Measurements from ENCODE around the gene S100Z.

The S100Z gene

DNA sequence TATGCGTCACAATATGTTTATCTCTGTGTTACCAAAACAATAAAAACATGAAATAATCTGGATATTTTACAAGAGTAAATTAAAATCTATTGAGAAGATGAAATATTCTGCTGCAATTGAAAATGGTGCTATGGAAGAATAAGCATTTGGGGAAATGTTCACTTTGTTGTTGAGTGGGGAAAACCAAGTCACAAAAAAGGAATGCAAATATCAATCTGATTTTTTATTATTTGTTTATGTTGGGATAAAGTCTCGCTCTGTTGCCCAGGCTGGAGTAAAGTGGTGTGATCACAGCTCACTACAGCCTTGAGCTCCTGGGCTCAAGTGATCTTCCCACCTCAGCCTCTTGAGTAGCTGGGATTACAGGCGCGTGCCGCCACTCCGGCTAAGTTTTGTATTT, 39.6 kb upstream of the S100Z start:
- Histone ChIP-seq H3K36me3 (ENCODE audit: control insufficient read depth in 2 of 2, insufficient read depth in 1 of 2, low read length in 2 of 2) (no peaks in the 10 kb centered on the region), H3K9me3 (ENCODE audit: control insufficient read depth, insufficient read depth, low read depth, low read length) (no peaks in the 10 kb centered on the region), H3K4me3 (ENCODE audit: low read depth, low read length) (no peak overlapping the region), H3K4me1 (ENCODE audit: control insufficient read depth, insufficient read depth, low read length) (peaks cover 4% of the 10 kb centered on the region), H3K27ac (ENCODE audit: extremely low read depth, low read depth, low read length) (no peak overlapping the region)
- ChIA-PET POLR2A (no interaction called here), CTCF (interaction anchor here (0.7 kb wide), 1 partner anchor 9 kb away, joined by 3 read pairs; no protein-coding TSS in a partner anchor)
- TF ChIP-seq PRDM1 (tag by site-specific recombination; IDR thresholded peaks at IDR 0.05) (no peak), ZNF623 (tag by site-specific recombination; IDR thresholded peaks at IDR 0.05) (no peak), ZNF571 (tag by site-specific recombination; IDR thresholded peaks at IDR 0.05) (no peak), ZSCAN16 (tag by site-specific recombination; IDR thresholded peaks at IDR 0.05) (no peak), ZXDB (tag by site-specific recombination; IDR thresholded peaks at IDR 0.05) (no peak), ZNF76 (tag by site-specific recombination; IDR thresholded peaks at IDR 0.05; ENCODE audit: borderline replicate concordance, low read depth) (no peak)
- TF ChIP-seq, protein P1, sequence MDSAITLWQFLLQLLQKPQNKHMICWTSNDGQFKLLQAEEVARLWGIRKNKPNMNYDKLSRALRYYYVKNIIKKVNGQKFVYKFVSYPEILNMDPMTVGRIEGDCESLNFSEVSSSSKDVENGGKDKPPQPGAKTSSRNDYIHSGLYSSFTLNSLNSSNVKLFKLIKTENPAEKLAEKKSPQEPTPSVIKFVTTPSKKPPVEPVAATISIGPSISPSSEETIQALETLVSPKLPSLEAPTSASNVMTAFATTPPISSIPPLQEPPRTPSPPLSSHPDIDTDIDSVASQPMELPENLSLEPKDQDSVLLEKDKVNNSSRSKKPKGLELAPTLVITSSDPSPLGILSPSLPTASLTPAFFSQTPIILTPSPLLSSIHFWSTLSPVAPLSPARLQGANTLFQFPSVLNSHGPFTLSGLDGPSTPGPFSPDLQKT (IDR thresholded peaks at IDR 0.05; ENCODE audit: borderline replicate concordance, low read depth, low read length), result no peak
- TF ChIP-seq, protein P2, sequence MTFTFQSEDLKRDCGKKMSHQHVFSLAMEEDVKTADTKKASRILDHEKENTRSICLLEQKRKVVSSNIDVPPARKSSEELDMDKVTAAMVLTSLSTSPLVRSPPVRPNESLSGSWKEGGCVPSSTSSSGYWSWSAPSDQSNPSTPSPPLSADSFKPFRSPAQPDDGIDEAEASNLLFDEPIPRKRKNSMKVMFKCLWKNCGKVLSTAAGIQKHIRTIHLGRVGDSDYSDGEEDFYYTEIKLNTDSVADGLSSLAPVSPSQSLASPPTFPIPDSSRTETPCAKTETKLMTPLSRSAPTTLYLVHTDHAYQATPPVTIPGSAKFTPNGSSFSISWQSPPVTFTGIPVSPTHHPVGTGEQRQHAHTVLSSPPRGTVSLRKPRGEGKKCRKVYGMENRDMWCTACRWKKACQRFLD (tag by site-specific recombination; IDR thresholded peaks at IDR 0.05), result no peak
- TF ChIP-seq, protein P3, sequence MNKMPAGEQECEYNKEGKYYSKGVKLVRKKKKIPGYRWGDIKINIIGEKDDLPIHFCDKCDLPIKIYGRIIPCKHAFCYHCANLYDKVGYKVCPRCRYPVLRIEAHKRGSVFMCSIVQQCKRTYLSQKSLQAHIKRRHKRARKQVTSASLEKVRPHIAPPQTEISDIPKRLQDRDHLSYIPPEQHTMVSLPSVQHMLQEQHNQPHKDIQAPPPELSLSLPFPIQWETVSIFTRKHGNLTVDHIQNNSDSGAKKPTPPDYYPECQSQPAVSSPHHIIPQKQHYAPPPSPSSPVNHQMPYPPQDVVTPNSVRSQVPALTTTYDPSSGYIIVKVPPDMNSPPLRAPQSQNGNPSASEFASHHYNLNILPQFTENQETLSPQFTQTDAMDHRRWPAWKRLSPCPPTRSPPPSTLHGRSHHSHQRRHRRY (tag by site-specific recombination; IDR thresholded peaks at IDR 0.05), result no peak

DNA sequence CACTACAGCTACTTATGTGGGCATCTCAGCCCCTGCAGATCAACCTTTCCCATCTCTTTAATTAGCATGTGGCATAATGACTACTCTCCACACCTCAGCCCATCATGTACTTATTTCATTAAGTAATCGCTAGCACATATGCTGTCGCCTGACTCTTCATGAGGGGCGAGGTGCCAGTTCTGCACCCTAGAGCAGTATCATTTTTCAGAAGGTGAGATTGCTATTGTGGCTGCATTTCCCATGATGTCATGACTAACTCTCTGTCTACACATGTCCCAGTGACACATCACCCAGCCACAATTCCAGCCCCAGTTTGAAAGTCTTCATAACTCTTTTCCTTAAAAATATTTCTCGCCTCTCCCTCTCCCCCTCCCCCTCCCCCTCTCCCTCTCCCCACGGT, 38.6 kb upstream of the S100Z start:
- Histone ChIP-seq H3K27ac (ENCODE audit: extremely low read depth, low read depth, low read length) (no peak overlapping the region), H3K4me1 (ENCODE audit: control insufficient read depth, insufficient read depth, low read length) (peaks cover 4% of the 10 kb centered on the region), H3K36me3 (ENCODE audit: control insufficient read depth in 2 of 2, insufficient read depth in 1 of 2, low read length in 2 of 2) (no peaks in the 10 kb centered on the region), H3K4me3 (ENCODE audit: low read depth, low read length) (no peak overlapping the region), H3K9me3 (ENCODE audit: control insufficient read depth, insufficient read depth, low read depth, low read length) (no peaks in the 10 kb centered on the region)
- CTCF ChIA-PET, result interaction anchor here (0.6 kb wide), 1 partner anchor 175 kb away, joined by 3 read pairs; no protein-coding TSS in a partner anchor
- POLR2A ChIA-PET, result no interaction called here
- TF ChIP-seq ZNF600 (tag by site-specific recombination; IDR thresholded peaks at IDR 0.05), result peak; percentile 97
- TF ChIP-seq ZNF558 (tag by site-specific recombination; IDR thresholded peaks at IDR 0.05), result no peak
- TF ChIP-seq, protein P4, sequence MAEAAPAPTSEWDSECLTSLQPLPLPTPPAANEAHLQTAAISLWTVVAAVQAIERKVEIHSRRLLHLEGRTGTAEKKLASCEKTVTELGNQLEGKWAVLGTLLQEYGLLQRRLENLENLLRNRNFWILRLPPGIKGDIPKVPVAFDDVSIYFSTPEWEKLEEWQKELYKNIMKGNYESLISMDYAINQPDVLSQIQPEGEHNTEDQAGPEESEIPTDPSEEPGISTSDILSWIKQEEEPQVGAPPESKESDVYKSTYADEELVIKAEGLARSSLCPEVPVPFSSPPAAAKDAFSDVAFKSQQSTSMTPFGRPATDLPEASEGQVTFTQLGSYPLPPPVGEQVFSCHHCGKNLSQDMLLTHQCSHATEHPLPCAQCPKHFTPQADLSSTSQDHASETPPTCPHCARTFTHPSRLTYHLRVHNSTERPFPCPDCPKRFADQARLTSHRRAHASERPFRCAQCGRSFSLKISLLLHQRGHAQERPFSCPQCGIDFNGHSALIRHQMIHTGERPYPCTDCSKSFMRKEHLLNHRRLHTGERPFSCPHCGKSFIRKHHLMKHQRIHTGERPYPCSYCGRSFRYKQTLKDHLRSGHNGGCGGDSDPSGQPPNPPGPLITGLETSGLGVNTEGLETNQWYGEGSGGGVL (tag by site-specific recombination; IDR thresholded peaks at IDR 0.05), result no peak
- TF ChIP-seq, protein P5, sequence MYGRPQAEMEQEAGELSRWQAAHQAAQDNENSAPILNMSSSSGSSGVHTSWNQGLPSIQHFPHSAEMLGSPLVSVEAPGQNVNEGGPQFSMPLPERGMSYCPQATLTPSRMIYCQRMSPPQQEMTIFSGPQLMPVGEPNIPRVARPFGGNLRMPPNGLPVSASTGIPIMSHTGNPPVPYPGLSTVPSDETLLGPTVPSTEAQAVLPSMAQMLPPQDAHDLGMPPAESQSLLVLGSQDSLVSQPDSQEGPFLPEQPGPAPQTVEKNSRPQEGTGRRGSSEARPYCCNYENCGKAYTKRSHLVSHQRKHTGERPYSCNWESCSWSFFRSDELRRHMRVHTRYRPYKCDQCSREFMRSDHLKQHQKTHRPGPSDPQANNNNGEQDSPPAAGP (tag by site-specific recombination; IDR thresholded peaks at IDR 0.05), result peak; percentile 53; the same call in 1 of the 2 replicates
- peak; percentile 97 for TF ChIP-seq SP7 (tag by site-specific recombination; IDR thresholded peaks at IDR 0.05)
- TF ChIP-seq ZNF366 (tag by site-specific recombination; conservative IDR thresholded peaks at IDR 0.05), result peak; percentile 52
- peak; percentile 44; the same call in 1 of the 2 replicates for TF ChIP-seq ZNF660 (tag by site-specific recombination; IDR thresholded peaks at IDR 0.05)
- no peak for TF ChIP-seq ZNF555 (tag by site-specific recombination; conservative IDR thresholded peaks at IDR 0.05)
- no peak for TF ChIP-seq KLF1 (tag by site-specific recombination; IDR thresholded peaks at IDR 0.05)
- TF ChIP-seq, protein P6, sequence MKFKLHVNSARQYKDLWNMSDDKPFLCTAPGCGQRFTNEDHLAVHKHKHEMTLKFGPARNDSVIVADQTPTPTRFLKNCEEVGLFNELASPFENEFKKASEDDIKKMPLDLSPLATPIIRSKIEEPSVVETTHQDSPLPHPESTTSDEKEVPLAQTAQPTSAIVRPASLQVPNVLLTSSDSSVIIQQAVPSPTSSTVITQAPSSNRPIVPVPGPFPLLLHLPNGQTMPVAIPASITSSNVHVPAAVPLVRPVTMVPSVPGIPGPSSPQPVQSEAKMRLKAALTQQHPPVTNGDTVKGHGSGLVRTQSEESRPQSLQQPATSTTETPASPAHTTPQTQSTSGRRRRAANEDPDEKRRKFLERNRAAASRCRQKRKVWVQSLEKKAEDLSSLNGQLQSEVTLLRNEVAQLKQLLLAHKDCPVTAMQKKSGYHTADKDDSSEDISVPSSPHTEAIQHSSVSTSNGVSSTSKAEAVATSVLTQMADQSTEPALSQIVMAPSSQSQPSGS (tag by site-specific recombination; IDR thresholded peaks at IDR 0.05; ENCODE audit: low read depth), result peak; percentile 81
- peak; percentile 17; the same call in 1 of the 2 replicates for TF ChIP-seq OSR2 (tag by site-specific recombination; IDR thresholded peaks at IDR 0.05)
- TF ChIP-seq, protein P7, sequence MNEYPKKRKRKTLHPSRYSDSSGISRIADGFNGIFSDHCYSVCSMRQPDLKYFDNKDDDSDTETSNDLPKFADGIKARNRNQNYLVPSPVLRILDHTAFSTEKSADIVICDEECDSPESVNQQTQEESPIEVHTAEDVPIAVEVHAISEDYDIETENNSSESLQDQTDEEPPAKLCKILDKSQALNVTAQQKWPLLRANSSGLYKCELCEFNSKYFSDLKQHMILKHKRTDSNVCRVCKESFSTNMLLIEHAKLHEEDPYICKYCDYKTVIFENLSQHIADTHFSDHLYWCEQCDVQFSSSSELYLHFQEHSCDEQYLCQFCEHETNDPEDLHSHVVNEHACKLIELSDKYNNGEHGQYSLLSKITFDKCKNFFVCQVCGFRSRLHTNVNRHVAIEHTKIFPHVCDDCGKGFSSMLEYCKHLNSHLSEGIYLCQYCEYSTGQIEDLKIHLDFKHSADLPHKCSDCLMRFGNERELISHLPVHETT (tag by site-specific recombination; IDR thresholded peaks at IDR 0.05), result 0 out of 2 replicates have a peak, but pooled peaks have one; percentile 58
- TF ChIP-seq ZBTB21 (tag by site-specific recombination; IDR thresholded peaks at IDR 0.05), result peak; percentile 76
- peak; percentile 73 for TF ChIP-seq ZNF184 (tag by site-specific recombination; IDR thresholded peaks at IDR 0.05)
- TF ChIP-seq, protein P8, sequence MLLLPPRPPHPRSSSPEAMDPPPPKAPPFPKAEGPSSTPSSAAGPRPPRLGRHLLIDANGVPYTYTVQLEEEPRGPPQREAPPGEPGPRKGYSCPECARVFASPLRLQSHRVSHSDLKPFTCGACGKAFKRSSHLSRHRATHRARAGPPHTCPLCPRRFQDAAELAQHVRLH (tag by site-specific recombination; IDR thresholded peaks at IDR 0.05), result no peak
- TF ChIP-seq ZNF10 (tag by site-specific recombination; IDR thresholded peaks at IDR 0.05), result 0 out of 2 replicates have a peak, but pooled peaks have one; percentile 13
